SK-N-MC (cell line): Measurements from ENCODE around the gene PRCD.
"Not testable (repeated sequence)": the region's sequence is repeated elsewhere in the genome, so short reads cannot be mapped to it uniquely, and the experiment has no call there.

Experiments used
- DNase-seq: peaks from one replicate; pipeline ENCODE4 v3.0.0-alpha.2; 2011; ENCODE audit warnings: low read depth, low spot score
- H3K27ac ChIP-seq: fragments of 200-600 bp; sonication (generic); 2 replicates; pipeline ENCODE4 v1.5.1; 2016; ENCODE audit warnings: mixed run types
- H3K36me3 ChIP-seq: fragments of 200-600 bp; sonication (generic); 2 replicates; pipeline ENCODE4 v1.6.1; 2017; ENCODE audit warnings: antibody characterized with exemption, low read length, mixed read lengths; ENCODE audit not compliant: insufficient read depth
- H3K4me3 ChIP-seq: fragments of 200-600 bp; sonication (generic); 2 replicates; pipeline ENCODE4 v1.5.1; 2016
- H3K9ac ChIP-seq: fragments of 200-600 bp; sonication (generic); 2 replicates; pipeline ENCODE4 v1.8.0; 2017; ENCODE audit warnings: mixed run types, mixed read lengths; ENCODE audit not compliant: insufficient read length
- H3K9me3 ChIP-seq: fragments of 200-600 bp; sonication (generic); 2 replicates; pipeline ENCODE4 v1.6.1; 2017; ENCODE audit warnings: low read depth, mild to moderate bottlenecking, antibody characterized with exemption, low read length, moderate library complexity, mixed read lengths
- EZH2 ChIP-seq: fragments of 200-600 bp; sonication (generic); IDR thresholded peaks from one replicate; pipeline ENCODE4 v1.6.1; 2017; ENCODE audit warnings: antibody characterized with exemption
- FOXP2 ChIP-seq: optimal IDR thresholded peaks from 2 replicates; pipeline ENCODE3; 2011; ENCODE audit warnings: mild to moderate bottlenecking, moderate library complexity; ENCODE audit not compliant: insufficient read depth; ENCODE audit errors: extremely low read length, control extremely low read depth
- POLR2AphosphoS5 ChIP-seq: IDR thresholded peaks from 2 replicates; pipeline ENCODE4 v1.6.1; 2012; ENCODE audit warnings: mild to moderate bottlenecking, low read depth, low read length, borderline replicate concordance

The PRCD gene

DNA sequence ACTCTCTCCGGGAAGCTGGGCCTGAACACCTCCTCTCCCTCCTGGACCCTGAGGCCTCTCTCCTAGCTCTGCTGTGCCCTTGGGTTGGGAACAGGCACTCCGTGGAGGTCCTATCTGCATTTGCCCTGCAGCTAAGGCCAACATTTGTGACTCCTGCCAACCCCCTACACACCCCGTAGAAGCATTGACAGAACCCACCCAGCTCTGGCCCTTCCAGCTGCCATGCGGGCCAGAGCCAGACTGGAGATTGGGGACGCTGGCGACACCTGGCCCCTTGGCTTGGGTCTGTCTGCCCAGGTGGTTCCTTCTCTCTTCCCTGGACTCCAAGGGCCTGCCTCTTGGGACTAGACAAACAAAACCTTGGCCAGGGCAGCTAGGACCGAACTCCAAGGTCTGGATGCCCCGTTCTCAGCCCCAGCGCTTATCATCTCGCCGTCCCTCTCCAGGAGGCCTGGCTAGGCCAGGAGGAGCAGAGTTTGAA, 38.0 kb upstream of the PRCD start:
- Histone ChIP-seq H3K36me3 (no peaks in the 10 kb centered on the region), H3K9ac (no peak overlapping the region), H3K4me3 (peak overlapping the region; percentile 97), H3K27ac (no peak overlapping the region), H3K9me3 (no peaks in the 10 kb centered on the region)
- no peak for DNase-seq
- TF ChIP-seq POLR2AphosphoS5 (no peak), FOXP2 (no peak), EZH2 (no peak)

DNA sequence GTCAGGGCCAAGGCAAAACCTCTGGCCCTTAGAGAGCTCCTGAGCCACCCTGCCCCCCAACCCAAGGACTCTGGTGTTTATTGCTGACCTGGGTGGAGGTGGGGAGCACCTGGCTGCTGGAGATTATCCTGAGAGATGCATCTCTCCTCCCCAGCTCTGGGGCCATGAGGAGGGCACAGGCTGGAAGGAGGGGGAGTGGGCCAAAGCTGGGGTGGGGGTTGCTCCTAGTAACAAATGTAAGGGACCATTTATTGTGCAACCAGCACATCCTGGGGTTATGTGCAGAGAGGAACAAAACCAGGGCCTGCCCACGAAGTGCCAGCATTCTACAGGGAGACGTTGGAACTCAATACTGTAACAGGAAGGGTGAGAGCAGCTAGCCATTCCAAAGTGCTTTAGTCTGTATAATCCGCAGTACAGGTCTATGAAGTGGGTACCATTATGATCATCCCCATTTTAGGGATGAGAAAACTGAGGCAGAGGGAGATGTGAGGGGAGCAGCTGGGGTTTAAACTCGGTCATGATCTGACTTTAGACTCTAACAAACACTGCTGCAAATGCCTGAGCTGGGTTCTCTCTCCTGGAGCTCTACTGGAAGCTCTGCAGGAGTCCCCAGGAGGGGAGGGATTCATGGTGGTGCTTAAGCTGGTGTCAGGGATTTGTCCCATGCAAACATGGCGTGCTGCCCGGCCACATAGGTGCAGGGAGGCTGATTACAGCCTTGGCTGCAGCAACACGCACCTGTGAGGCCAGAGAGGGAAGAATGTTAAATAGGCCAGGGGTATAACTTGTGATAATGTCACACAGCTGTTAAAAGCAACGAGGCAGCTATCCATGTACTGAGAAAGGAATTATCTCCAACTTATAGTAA, 37.3 kb upstream of the PRCD start:
- TF ChIP-seq EZH2: no peak
- no peak for TF ChIP-seq POLR2AphosphoS5
- TF ChIP-seq FOXP2: no peak
- DNase-seq: no peak
- Histone ChIP-seq H3K27ac (no peak overlapping the region), H3K36me3 (no peaks in the 10 kb centered on the region), H3K4me3 (no peak overlapping the region), H3K9ac (no peak overlapping the region), H3K9me3 (no peaks in the 10 kb centered on the region)

GRCh38 chr17:76504117-76504516, 35.7 kb upstream of the PRCD start:
- Histone ChIP-seq H3K36me3 (no peaks in the 10 kb centered on the region), H3K9me3 (no peaks in the 10 kb centered on the region), H3K9ac (no peak overlapping the region), H3K4me3 (no peak overlapping the region), H3K27ac (no peak overlapping the region)
- TF ChIP-seq FOXP2 (no peak), EZH2 (no peak), POLR2AphosphoS5 (no peak)
- DNase-seq: no peak

DNA sequence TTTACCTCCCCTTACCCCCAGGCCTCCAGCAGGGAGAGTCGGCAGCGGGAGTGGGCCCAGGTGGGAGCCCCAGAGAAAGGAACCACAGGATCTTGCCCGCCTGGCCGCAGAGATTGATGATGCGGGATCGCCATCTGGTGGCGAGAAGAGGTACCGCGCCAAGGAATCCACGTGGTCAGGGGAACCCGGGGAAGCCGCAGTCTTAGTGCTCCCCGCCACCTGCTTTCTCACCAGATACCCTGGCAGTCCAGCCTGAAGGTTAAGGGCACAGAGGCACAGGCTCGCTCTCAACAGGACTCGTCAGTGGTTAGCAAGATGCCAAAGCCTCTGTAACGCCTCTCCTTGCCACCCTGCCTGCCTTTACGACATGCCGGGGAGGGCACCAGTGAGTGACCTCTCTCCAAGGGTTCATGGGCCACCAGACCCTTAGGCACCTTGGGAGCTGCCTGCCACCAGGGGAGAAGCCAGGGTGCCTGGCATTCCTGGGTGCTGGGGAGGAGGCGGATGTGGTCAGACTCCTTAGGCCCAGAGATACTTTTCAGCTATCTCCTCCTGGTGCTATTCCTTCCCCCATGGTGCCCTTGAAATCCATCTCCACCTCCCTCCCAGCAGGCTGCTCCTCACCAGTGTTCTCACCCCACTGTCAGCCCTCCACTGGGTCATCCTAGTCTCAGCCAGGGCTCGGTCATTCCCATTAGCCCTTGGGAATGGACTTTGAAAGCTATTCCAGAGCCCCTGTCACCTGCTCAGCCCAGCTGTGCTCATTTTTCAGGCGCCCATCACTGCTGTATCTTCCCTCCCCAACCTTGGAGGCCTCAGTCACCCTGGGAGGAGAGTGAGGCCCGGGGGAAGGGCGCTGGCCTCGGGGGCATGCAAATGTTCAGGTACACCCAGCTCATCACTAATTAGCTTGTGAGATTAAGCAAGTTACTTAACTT, 33.2 kb upstream of the PRCD start:
- no peak for DNase-seq
- TF ChIP-seq POLR2AphosphoS5 (no peak), EZH2 (no peak), FOXP2 (no peak)
- Histone ChIP-seq H3K9ac (peak overlapping the region; percentile 55), H3K9me3 (no peaks in the 10 kb centered on the region), H3K36me3 (no peaks in the 10 kb centered on the region), H3K4me3 (peak overlapping the region; percentile 54), H3K27ac (no peak overlapping the region)

GRCh38 chr17:76508472-76509063, 31.3 kb upstream of the PRCD start:
- not testable (repeated sequence) for DNase-seq, H3K9me3 ChIP-seq, H3K9ac ChIP-seq, H3K4me3 ChIP-seq, H3K36me3 ChIP-seq, H3K27ac ChIP-seq

DNA sequence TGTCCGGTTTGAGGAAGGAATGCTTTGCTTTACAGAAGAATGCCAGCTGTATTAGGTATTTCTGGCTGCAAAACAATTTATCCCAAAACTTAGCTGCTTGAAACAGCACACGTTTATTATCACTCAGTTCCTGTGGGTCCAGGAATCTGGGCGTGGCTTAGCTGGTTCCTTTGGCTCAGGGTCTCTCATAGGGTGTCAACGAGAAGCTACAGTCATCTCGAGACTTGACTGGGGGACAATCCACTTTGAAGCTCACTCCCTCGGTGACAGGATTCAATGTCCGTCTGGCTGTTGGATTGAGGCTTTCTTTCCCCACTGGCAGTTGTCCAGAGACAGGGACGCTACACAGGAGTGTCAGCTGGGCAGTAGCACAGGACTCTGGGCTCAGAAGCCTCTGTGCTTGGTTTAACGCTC, 29.0 kb upstream of the PRCD start:
- DNase-seq: no peak
- Histone ChIP-seq H3K9me3 (no peaks in the 10 kb centered on the region), H3K4me3 (no peak overlapping the region), H3K36me3 (no peaks in the 10 kb centered on the region), H3K9ac (no peak overlapping the region), H3K27ac (no peak overlapping the region)
- TF ChIP-seq POLR2AphosphoS5 (no peak), FOXP2 (no peak), EZH2 (no peak)

GRCh38 chr17:76511668-76512365, 28.0 kb upstream of the PRCD start:
- Histone ChIP-seq H3K9me3 (no peaks in the 10 kb centered on the region), H3K4me3 (peak overlapping the region; percentile 12; the same call in 1 of the 2 replicates), H3K36me3 (no peaks in the 10 kb centered on the region), H3K27ac (no peak overlapping the region), H3K9ac (no peak overlapping the region)
- no peak for DNase-seq
- TF ChIP-seq POLR2AphosphoS5 (no peak), EZH2 (no peak), FOXP2 (no peak)
